Activated CD8-positive, alpha-beta memory T cell treated with anti-CD3 and anti-CD28 coated beads, Interleukin-2, amount 50 U/mL, for 1 hour (primary cell): ENCODE measurements around the gene C19orf44.

ENCODE experiments used
- DNase-seq: peaks from one replicate; pipeline ENCODE4 v3.0.0-alpha.2; 2020; ENCODE audit errors: extremely low read depth

The C19orf44 gene

DNA sequence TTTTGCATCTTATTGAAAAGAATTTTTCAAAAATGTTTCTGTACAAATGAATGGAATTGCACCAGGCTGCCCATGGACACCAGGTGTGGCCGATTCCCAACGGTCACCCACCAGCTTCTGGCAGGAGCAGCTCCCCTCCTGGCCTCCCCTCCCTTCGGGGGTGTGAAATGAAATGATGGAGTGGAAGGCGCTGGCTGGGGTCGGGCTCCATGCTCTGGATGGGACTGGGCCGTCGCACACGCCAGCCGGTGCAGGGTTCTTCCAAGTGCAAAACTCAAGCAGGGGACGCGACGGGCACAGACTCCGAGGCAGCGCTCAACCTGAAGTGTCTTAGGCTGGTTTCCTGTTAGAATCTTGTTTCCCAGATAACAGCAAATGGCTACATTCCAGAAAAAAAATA lies 21.9 kb downstream of the C19orf44 start:
- no peak for DNase-seq

DNA sequence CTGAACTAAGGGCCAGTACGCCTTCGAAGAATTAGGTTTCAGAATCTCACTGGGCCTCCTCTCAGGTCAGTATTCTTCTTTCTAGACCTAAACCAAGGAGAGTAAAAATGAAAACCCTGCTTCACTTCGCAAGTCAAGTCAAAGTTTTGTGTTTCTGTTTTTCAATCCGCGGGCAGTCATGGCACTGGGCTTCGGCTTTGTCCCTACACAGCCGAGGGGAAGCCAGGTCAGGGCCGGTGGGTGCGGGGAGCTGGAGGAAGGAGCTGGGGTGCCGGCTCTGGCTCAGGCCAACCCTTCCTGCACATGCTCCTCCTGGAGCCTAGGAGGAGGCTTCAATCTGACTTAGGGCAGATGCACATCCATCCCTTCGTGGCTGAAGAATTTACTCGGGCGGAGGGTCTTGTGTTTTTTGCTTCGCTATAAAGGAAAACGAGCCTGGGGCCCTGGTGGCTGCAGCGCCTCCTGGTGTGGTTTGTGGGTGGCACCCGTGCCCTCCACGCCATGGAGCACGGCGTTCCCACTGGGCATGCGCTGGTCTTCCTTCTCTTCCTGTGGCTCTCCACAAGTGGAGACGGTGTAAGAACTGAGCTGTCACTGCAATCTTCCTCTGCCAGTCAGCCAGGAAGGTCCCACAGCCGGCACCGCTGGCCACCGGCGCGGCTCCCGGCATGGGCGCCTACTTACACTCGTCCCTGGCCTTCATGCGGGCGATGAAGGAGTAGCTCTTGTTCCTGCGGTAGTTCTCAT lies 22.5 kb downstream of the C19orf44 start:
- DNase-seq, result no peak

DNA sequence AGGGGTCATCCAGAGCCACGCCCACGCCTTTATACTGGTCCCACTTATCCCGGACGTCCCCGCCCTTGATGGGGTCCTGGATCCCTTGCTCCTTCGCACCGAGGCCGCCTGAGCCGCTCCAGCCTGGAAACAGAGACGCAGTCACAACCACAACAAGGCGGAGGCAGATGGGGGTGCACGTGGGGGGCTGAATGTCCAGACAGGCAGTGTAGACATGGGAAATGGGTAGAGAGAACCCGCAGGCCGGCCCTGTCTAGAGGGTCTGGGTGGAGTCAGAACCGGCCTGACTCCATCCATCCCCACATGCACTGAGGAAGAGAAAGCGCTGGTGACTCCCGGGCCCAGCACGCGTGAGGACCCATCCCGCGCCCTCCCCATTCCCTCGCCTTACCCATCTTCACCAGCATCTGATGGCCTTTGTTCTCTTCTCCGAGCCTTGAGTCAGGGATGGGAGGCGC lies 23.1 kb downstream of the C19orf44 start:
- DNase-seq, result no peak

DNA sequence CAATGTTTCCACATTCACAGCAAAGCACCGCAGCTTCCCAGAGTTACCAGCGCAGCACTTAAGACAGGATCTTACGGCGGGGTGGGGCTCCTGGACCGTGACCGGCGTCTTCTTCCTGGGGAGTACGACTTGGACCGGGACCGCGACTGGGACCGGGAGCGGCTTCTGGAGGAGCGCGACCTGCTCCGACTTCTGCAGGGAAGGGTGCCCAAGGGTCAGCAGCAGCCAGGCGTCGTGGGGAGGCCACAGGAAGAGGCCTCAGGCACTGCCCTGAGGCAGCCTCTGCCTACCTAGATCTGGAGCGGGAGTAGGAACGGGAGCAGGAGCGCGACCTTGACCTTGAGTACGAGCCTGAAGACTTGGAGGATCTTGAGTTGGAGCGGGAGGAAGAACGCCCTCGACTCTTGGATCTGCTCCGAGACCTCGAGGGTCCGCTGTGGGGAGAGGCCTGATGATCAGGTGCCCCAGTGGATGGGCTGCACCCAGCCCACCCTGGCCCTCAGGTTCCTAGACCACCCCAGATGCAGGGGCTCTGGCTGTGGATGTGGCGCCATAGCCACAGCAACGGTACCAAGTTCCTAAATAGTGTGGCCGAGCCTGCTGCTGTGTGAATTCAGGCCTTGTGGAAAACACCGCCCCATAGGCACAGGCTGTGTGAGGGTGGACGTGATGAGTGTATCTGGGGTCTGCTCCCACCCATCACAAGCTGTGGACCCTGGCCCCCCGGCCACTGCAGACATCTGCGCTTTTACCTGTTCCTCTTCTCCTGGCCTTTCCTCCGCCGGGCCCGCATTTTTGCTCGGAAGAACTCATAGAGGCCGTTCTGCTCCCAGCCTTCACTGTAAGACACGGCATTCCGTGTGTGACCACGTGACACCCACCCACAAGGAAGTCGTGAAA lies 24.1 kb downstream of the C19orf44 start:
- DNase-seq, result no peak

DNA sequence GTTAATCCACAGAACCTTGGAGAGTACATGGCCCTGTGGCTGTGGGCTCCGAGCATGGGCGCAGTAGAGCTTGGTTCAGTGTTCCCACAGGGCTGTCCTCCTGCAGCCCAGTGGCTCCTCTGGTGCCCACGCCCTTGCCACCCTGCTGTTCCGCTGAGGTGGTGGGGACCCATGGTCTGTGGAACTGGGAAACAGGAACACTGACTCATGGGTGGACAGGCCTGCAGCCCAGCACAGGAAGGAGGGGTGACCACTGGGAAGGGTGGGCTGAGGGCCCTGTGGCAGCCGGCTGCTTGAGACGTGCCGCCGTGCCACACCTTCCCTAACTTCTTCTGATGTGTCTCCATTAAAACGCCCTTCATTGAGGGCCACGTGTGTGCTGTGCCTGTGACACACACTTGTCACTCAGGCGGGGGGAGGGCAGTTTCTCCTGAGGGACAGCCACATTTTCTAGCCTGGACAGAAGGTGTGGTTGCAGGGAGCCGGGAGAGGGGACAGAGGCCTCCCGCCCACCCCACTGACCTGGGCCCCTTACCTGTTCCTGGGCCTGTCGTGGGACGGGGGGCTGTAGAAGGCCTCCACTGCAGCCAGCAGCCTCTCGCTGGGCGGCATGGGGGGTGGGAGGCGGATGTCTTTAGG lies 24.9 kb downstream of the C19orf44 start:
- DNase-seq, result no peak

DNA sequence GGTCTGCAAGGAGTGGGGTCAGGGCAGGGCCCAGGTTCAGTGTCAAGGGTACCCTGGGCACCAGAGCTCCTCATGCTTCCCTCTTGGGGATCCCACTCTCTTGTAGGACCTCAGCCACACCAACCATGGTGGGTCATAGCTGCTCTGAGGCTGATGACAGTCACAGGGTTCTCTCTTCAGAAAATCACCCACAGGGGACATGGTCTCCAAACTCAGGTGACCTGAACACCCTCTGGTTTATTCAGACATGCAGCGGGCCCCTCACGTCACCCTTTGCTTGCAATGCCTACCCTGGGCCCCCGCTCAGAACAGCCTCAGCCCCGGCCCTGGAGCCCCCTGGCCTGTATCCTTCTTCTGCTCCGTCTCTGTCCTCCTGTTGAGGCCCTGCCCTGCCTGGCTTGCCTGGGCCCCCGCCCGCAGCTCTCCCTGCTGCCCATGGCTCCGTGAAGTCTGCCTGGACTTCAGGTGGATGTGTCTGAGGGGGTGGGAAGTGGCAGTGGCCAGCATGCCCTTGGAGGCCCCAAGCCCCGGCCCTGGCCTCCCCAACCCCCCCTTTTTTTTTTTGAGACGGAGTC lies 25.6 kb downstream of the C19orf44 start:
- no peak for DNase-seq

DNA sequence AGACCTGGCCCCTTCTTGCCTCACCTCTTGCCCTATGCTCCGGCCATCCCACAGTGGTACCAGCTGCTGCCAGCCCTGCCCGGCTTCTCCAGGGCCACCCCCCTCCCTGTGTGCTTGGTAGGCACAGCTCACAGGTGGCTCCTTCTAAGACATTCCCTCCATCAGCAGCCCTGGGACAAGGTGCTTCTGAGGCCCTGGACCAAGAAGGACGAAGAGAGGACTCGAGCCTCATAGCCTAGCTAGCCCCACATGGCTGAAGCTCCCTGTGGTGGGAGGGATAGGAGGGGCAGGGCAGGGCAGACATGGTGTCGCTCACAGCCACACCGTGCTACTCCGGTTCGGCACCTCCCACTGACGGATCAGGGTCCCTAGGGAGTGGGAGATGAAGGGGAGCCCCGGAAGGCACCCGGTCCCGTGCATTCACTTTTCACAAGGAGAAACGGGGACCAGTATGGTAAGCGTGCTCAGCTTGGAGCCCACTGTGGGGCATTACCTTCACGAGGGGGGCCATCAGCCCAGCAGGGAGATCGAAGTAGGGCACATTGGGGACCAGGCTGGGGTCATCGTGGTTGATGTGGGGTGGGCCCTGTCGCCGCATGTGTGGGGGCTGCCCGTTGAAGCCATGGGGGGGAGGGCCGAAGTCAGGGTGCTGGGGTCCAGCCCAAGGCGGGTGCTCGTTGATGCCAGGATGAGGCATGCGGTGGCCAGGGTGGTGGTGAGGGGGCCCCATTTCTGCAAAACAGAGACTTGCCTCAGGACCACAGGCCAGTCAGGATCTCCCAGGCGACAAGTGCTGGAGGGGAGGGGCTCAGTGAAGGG lies 26.6 kb downstream of the C19orf44 start:
- DNase-seq, result no peak

DNA sequence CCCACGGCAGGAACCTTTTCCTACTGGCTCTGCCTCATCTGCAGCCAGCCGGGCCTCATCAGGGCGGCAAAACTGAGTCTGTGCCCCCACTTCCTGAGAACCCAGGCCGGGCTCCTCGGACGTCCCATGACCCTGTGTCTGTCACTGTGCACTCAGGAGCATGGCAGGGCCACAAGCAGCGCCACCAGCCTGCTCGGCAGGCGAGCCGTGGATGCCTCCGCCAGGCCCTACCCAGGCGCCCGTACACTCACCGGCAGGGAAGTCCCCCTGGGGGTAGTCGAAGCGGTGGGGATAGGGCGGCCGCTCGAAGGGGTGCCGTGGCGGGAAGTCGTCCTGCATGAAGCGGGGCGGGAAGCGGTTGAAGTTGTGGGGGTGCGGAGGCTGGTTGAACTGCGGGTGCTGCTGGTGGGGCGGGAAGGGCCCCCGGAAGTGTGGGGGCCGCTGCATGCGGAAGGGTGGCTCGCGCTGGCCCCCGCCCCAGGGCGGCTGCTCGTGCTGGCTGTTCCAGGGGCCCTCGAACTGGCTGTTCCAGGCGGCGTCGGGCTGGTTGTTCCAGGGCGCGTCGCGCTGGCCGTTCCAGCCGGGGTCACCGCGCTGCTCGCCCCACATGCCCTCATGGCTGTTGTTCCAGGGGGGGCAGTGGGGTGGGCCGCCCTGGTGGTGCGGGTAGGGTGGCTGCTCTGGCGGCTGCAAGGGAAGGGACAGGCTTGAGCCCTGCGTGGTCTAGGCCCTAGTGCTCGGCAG lies 29.0 kb downstream of the C19orf44 start:
- no peak for DNase-seq

DNA sequence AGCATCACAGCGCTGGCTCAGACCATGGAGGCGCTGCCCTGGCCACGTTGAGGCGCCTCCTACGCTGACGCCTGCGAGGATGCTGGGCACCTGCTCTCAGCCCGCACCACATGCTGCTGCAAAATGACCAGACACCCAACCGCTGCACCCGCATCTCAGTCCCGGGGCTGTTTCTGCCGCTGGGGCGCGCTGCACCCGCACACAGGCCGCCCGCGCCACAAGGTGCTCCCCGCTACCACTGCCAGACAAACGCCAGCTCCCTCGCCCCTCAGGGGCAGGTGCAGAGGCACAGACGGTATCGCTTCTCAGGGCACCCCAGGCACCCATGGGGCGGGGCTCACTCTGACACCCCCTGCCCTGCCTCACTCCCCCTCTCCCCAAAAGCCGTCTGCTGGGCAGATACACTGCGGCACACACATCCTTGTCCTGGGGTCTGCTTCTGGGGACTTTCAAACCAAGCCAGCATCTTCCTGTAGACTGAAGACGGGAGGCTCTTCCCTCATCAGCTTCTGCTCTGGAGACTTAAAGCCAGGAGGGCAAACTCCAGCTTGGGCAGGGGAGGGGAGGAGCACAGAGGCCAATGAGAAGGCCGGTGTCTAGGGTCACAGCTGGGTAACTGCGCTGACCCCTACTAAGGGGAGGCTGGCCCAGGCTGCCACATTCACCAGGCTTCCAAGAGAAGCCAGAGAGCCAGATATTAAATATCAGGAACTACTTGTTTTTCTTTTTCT lies 29.7 kb downstream of the C19orf44 start:
- no peak for DNase-seq

DNA sequence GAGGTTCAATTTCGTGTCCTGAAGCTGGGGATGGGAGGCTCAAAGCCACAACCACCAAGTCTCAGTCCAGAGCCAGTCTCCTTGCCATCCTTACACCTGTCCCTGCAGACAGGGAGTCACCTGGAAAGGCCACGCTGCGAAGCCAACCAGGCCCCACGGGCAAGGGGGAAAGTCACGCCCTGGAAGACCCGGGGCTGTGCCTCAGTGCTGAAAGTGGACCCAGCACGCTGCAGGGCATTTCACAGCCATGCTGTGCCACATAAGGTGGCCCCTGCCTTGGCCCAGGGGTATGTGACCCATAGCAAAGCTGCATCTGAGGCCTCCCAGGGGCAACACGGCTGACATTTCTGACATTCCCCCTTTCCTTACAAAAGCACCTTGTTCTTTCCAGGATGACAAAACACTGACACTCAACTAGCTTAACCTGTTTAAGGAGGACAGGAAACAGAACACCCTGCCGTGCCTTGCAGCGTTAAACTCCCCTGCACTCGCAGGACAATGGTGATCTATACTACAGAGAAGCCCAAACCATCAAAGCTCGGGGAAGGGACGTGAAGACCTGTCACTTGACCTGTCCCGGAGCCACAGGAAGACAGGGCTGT lies 31.2 kb downstream of the C19orf44 start:
- no peak for DNase-seq

DNA sequence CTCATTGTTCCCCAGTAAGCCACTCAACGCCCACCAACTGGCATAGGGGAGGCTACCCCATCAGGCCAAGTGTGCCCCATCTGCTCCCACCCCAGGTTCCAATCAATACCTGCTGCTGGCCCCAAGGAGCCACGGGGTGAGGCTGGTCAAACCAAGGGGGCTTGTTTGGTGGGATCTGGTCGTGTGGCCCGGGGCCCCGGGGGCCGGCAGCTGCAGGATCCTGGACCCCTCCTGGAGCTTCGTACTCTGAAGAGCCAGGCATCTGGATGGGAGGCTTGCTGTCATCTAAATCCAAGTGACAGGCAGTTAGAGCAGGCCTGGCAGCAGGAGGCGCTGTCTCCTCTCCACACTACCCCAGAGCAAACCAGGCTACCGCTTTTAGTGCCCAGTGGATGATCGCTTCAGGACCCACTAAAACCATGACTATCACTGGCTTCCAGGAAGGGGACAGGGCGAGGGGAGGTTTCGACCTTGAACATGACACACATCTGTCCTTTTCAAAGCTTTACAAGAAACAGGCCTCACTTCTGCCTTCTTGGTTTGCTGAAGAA lies 31.9 kb downstream of the C19orf44 start:
- no peak for DNase-seq

DNA sequence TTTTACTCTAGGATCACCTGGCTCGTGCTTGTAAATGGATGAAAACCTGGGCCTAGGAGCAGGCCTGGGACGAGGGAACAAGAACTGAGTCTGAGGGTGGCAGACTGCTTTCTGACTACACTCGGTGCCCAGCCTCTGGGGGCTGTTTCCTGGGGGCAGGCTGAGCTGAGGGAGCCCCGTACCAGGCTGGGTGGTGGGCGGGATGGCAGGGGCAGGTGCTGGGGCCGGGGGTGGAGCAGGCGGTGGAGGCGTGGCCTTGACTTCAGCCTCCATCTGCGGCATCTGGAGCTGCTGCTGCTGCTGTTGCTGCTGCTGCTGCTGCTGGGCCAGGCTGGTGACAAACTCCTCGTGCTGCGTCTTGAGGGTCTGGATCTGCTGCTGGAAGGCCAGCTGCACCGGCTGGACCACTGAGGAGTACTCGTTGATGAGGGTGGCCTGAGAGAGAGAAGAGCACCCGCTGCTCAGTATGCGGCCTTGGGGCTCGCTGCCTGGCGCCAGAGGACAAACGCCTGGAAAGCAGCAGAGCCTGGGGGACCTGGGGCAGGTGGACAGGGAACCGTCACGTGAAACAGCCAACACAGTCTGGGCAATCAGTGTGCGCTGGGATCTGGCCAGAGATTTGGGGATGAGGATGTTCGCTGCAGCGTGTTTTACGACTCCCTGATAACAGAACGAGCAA lies 33.4 kb downstream of the C19orf44 start:
- DNase-seq, result no peak

DNA sequence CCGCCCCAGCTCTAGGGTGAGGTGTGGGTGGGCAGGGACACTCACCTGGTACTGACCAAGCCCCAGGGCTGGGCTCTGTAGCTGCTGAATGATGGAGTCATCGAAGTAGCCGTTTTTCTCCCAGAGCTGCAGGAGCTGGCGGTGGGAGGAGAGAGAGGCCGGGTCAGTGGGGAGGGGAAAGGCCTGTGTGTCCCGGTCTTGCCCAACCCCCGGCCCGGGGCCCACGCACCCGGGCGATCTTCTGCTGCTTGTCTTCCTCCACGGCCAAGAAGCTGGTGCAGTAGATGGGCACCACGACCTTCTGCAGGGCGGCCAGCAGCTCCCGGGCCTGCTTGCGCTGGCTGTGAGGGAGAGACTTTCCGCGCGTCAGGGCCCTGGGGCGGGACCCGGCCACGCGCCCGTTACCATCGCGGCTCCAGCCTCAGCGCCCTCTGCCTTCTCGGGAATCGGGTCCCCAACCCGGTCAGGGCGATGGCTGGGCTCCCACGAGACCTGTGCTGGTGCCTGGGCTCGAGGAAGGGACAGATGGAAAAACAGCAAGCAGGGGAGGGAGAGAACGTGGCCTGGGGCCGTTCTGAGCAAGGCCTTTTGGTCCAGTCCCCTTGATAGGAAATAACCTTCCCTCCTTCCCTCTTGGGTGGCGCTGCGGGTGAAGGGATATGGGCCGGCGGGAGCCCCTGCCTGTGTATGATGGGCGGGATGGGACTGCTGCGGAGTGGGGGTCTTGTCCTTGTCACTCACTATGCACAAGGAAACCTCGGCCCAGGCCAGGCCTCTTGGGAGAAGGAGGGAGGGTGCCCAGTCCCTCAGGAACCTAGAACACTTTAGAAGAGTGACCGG lies 34.6 kb downstream of the C19orf44 start:
- no peak for DNase-seq

DNA sequence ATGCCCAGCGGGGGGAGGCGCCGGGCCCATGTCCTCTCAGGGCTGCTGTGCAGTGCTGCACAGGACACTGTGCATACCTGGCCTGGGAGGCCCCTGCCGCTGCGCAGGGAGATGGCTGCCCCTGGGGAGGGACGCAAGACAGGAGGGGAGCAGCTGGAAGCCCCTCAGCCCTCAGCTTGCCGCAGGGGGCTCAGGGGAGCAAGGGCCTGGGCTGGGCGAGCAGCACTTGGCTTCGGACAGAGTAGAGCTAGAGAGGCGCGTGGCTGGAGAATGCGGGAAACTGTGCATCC lies 35.1 kb downstream of the C19orf44 start:
- DNase-seq, result no peak

DNA sequence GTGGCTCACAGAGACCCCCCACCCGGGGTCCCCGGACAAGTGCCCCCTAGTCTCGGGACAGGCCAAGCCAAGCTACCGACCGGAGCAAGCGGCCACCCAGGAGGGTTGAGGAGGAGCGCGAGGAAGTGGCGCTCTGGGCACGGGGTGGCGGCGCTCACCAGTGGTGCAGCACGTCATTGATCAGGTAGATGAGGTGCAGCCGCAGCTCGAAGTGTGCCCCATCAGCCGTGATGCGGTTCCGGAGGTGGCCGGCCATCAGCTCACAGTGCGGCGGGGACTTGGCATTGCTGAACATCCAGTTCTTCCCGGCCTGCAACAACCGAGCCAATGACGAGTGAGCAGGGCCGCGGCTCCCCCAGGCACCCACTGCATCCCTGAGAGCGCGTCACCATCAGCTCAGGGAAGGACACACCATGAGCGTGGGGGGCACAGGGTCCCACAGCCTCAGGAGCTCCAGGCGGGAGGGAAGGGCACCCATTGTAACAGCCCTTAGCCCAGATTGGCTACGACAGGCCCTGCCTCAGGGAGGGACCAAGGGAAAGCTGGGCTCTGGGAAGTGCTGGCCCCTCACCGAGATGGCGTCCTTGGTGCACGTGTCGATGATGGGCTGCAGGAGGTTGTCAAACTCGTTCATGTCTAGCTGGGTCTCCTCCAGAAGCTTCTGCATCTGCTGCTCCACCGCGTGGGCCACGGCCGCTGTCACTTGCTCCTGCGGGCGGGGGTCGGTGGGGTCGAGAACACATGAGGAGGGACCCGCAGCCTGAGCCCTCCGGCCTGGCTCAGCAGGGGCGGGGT lies 36.4 kb downstream of the C19orf44 start:
- no peak for DNase-seq

DNA sequence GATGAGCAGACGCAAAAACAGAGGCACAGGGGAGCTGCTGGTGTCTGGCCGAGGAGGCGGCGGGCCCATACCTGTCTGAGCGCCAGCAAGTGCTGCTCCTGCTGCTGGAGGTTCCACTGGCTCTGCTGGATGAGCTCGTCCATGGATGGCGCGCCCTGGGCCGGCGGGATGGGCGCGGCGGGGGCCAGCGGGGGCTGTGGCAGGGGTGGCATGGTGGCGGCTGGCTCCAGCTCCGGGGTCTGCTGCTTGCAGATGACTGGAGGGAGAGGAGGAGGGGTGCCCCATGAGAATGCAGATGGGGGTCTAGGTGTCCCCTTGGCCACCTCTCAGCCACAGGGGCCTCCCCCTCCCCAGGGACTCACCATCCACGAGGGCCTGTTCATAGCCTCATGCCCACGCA lies 39.2 kb downstream of the C19orf44 start:
- DNase-seq, result no peak

DNA sequence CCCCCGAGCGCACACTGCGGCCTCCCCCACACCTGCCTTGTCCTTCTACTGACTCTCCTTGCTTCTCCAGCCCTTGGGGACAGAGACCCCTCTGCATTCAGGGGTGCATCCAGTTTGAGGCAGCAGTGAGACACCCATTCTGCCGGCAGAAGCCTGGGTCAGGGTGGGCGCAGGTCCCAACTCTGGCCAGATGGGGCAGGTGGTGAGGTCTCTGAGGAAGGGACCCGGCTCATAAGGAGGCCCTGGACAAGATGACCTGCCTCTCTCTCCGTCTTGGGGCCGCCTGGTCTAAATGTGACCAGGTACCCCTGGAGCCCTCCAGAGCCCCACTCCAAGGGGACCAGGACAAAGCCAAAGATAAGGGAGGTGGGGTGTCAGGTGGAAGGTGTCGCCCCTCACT lies 39.9 kb downstream of the C19orf44 start:
- no peak for DNase-seq
